Measurements from ENCODE around the gene PACSIN3. TPM values are rescaled to one million over a fixed set of nuclear protein-coding genes. Genes with fewer than 3 reads are reported as not detected.

Gene PACSIN3
- total RNA-seq, 4 donors from 2014 or later = 4.3 to 9.1 (median 7.5) TPM

DNA sequence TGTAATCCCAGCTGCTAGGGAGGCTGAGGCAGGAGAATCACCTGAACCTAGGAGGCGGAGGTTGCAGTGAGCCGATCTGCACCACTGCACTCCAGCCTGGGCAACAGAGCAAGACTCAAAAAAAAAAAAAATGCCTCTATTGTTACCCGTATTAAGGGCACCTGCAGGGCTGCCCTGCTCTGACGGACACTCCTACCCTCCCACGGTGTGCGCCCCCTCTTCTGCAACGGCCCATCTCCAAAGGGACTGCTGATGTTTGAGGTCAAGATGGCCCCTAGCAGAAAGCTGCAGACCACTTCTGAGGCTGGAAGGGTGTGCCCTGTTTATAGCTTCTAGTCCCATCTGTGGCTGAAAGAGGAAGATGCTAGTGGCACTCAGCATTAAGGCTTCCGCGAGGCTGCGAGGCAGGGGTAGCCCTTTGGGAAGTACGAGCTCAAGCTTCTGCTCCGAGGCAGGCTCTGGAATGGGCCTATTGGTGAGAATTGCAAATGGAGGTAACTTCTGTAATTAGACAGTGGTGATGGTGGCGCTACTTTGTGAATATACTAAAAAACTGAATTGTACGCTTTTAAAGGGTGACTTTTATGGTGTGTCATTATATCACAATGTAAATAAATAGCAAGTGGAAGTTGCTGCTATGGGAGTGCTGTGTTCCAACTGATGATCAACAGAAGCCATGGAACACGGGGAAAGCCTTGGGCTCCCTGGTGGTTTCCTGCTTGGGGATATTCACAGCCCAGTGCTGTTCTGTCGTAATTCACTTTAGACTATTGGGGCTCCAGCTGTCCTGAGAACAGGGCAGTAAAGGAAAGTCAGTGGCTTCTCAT, 33.9 kb downstream of the PACSIN3 start:
- Histone ChIP-seq H3K4me1 (peaks cover 0 to 27% (median 2%) of the 10 kb centered on the region in 4 donors), H3K27ac (no peak overlapping the region), H3K36me3 (peaks cover 0 to 6% (median 0%) of the 10 kb centered on the region in 3 donors), H3K9me3 (no peaks in the 10 kb centered on the region), H3K27me3 (no peaks in the 10 kb centered on the region), H3K4me3 (no peak overlapping the region)
- TF ChIP-seq, protein P1, sequence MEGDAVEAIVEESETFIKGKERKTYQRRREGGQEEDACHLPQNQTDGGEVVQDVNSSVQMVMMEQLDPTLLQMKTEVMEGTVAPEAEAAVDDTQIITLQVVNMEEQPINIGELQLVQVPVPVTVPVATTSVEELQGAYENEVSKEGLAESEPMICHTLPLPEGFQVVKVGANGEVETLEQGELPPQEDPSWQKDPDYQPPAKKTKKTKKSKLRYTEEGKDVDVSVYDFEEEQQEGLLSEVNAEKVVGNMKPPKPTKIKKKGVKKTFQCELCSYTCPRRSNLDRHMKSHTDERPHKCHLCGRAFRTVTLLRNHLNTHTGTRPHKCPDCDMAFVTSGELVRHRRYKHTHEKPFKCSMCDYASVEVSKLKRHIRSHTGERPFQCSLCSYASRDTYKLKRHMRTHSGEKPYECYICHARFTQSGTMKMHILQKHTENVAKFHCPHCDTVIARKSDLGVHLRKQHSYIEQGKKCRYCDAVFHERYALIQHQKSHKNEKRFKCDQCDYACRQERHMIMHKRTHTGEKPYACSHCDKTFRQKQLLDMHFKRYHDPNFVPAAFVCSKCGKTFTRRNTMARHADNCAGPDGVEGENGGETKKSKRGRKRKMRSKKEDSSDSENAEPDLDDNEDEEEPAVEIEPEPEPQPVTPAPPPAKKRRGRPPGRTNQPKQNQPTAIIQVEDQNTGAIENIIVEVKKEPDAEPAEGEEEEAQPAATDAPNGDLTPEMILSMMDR (IDR thresholded peaks at IDR 0.05) = no peak
- TF ChIP-seq POLR2A (IDR thresholded peaks at IDR 0.05) = no peak
- DNase-seq = no peak

DNA sequence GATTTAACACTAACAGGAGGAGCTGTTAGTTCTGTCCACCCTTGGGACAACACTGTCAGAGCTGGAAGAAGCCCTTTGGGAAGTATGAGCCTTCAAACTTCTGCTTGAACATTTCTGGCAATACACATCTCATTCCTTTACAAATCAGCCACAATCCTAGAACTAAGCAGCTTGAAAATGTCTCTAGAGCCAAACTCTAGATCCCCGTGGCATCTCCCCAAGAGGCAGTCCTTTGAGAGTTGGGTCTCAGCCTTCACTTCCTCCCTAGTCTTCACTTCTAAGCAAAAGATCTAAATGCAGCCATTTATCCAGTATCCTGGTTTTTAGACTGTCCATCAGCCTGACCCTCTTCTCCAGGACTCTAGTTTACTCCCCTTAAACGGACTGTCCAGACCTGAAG, 36.5 kb downstream of the PACSIN3 start:
- Histone ChIP-seq H3K4me1 (peaks cover 0 to 27% (median 0%) of the 10 kb centered on the region in 4 donors), H3K9me3 (no peaks in the 10 kb centered on the region), H3K36me3 (no peaks in the 10 kb centered on the region), H3K27me3 (no peaks in the 10 kb centered on the region), H3K4me3 (no peak overlapping the region), H3K27ac (no peak overlapping the region)
- no peak for DNase-seq
- TF ChIP-seq, protein P1 (IDR thresholded peaks at IDR 0.05) = no peak
- no peak for TF ChIP-seq POLR2A (IDR thresholded peaks at IDR 0.05)

DNA sequence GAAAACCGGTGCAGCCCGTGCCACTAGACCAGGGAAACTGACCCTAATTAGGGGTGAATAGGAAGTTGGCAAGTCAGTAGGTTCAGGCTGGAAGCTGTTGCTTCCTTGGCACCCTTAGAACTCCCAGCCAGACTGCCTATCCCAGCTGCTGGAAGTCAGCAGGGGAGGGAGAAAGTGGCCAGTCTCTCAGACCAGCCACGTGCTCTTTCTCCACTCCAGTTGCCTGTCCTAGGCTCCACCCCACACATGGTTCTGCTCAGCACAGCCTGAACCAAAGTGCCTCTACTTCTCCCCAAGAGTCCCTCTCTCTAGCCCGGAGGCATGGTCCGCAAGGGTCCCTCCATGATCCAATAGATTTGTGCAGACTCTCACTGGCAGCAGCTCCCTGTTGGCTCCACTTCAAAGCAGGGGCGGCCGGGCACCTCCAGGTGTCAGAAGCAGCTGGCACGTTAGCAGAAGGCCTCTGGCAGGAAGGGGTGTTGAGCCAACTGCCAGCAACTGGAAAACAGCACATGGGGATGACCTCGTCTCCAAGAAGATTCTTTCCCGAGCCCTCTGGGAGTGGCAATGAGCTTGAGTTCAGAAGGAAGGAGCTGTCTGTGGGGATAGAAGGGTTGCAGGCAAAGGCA, 37.2 kb downstream of the PACSIN3 start:
- Histone ChIP-seq H3K9me3 (no peaks in the 10 kb centered on the region), H3K27ac (no peak overlapping the region), H3K4me3 (no peak overlapping the region), H3K27me3 (no peaks in the 10 kb centered on the region), H3K36me3 (no peaks in the 10 kb centered on the region), H3K4me1 (peaks cover 0 to 27% (median 0%) of the 10 kb centered on the region in 4 donors)
- TF ChIP-seq POLR2A (IDR thresholded peaks at IDR 0.05) = no peak
- TF ChIP-seq, protein P1 (IDR thresholded peaks at IDR 0.05) = no peak
- no peak for DNase-seq

DNA sequence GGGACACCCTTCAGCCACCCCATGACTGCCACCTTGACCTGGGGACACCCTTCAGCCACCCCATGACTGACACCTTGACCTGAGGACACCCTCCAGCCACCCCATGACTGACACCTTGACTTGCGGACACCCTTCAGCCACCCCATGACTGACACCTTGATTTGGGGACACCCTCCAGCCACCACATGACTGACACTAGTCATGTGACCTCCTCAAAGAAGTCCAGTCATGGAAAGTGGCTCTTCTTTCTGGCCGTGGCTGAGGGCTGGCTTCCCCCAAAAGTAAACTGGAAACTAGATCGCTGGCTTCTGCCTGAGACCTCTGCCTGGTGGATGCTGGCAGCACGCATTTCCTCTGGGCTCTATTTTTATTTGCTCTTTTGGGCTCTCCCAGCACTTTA, 38.0 kb downstream of the PACSIN3 start:
- Histone ChIP-seq H3K36me3 (no peaks in the 10 kb centered on the region), H3K27me3 (no peaks in the 10 kb centered on the region), H3K9me3 (no peaks in the 10 kb centered on the region), H3K4me3 (no peak overlapping the region), H3K27ac (no peak overlapping the region), H3K4me1 (peaks cover 0 to 24% (median 0%) of the 10 kb centered on the region in 4 donors)
- no peak for TF ChIP-seq POLR2A (IDR thresholded peaks at IDR 0.05)
- TF ChIP-seq, protein P1 (IDR thresholded peaks at IDR 0.05) = no peak
- no peak for DNase-seq

DNA sequence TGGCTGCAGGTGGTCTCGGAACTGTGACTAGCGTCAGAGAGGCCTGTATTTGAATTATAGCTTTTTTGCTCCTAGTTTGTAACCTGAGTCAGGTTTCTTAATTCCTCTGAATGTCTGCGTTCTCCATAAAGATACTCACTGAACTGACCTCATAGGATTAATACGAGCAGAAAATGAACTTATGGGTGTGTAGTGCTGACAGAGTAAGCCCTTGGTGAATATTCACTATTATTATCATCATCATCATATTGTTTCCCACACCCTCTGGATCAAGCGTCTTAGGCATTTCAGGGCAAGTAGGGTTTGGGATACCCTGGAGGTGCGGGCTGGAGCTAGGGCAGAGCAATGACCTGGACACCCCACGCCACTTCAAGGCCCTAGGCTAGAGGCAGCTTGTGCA, 38.6 kb downstream of the PACSIN3 start:
- TF ChIP-seq POLR2A (IDR thresholded peaks at IDR 0.05) = no peak
- TF ChIP-seq, protein P1 (IDR thresholded peaks at IDR 0.05) = no peak
- Histone ChIP-seq H3K27me3 (no peaks in the 10 kb centered on the region), H3K4me3 (no peak overlapping the region), H3K27ac (no peak overlapping the region), H3K36me3 (no peaks in the 10 kb centered on the region), H3K9me3 (no peaks in the 10 kb centered on the region), H3K4me1 (peaks cover 0 to 24% (median 0%) of the 10 kb centered on the region in 4 donors)
- DNase-seq = no peak
